NCI-H1105 treated with DMSO at 0.1 percent for 48 hours (cell line): Measurements from ENCODE around the gene FAM168B.
A peak's percentile ranks its signal among the peaks of the same experiment; 100 is the strongest.
"Not testable (repeated sequence)": the region's sequence is repeated elsewhere in the genome, so short reads cannot be mapped to it uniquely, and the experiment has no call there.

ENCODE experiments used
- DNase-seq: peaks from one replicate; lab custom pipeline; 2025; lab: John Stamatoyannopoulos, UW

FAM168B gene

GRCh38 chr2:131093006-131093695, at the start of gene FAM168B:
FAM168B (minus strand) TSS chr2:131093460; CDS start chr2:131082646, 10,814 bp downstream.
- DNase-seq, result peak; percentile 76

- no peak for DNase-seq
Measured at GRCh38 chr2:131142849-131143248, 49.6 kb upstream of the FAM168B start.

- no peak for DNase-seq
Measured at GRCh38 chr2:131140581-131140980, 47.3 kb upstream of the FAM168B start.

- no peak for DNase-seq
Measured at GRCh38 chr2:131132729-131133128, 39.5 kb upstream of the FAM168B start.

GRCh38 chr2:131130298-131130596, 37.0 kb upstream of the FAM168B start:
- DNase-seq, result no peak

- DNase-seq, result no peak
Measured at GRCh38 chr2:131127981-131128380, 34.7 kb upstream of the FAM168B start.

- DNase-seq, result no peak
Measured at GRCh38 chr2:131127076-131127475, 33.8 kb upstream of the FAM168B start.

GRCh38 chr2:131126436-131126835, 33.2 kb upstream of the FAM168B start:
- no peak for DNase-seq

GRCh38 chr2:131125195-131125757, 32.0 kb upstream of the FAM168B start:
- peak; percentile 69 for DNase-seq

GRCh38 chr2:131123192-131123591, 29.9 kb upstream of the FAM168B start:
- no peak for DNase-seq

- DNase-seq, result no peak
Measured at GRCh38 chr2:131122496-131122895, 29.2 kb upstream of the FAM168B start.

- DNase-seq, result no peak
Measured at GRCh38 chr2:131121464-131121863, 28.2 kb upstream of the FAM168B start.

GRCh38 chr2:131120815-131121317, 27.6 kb upstream of the FAM168B start:
- DNase-seq, result no peak

- no peak for DNase-seq
Measured at GRCh38 chr2:131115752-131116151, 22.5 kb upstream of the FAM168B start.

- DNase-seq, result not testable (repeated sequence)
Measured at GRCh38 chr2:131114950-131115349, 21.7 kb upstream of the FAM168B start.

- DNase-seq, result no peak
Measured at GRCh38 chr2:131113566-131114227, 20.4 kb upstream of the FAM168B start.

GRCh38 chr2:131112529-131112928, 19.3 kb upstream of the FAM168B start:
- DNase-seq, result no peak

GRCh38 chr2:131105950-131106801, 12.9 kb upstream of the FAM168B start:
- DNase-seq, result no peak

- peak; percentile 84 for DNase-seq
Measured at GRCh38 chr2:131105156-131105949, 12.1 kb upstream of the FAM168B start, which contains the start of gene PLEKHB2. PLEKHB2 (plus strand) TSS chr2:131105336; CDS start chr2:131120942, 15,606 bp downstream.

GRCh38 chr2:131104487-131105155, 11.4 kb upstream of the FAM168B start:
- peak; percentile 84 for DNase-seq

GRCh38 chr2:131103165-131103564, 9.9 kb upstream of the FAM168B start:
- DNase-seq, result no peak
